ENCODE data around the gene SPPL3.

SPPL3 gene

DNA sequence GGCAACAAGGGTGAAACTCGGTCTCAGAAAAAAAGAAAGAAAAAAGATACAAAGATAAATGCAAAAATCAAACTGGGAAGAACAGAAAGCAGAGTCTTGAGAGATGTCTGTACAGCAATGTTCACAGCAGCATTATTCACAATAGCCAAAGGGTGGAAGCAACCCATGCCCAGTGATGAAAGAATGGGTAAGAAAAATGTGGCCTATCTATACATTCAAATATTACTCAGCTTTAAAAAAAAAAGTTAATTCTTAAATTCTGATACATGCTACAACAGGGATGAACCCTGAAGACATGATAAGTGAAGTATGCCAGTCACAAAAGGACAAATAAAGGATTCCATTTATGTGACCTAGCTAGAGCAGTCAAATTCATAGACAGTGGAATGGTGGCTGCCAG is 33.7 kb downstream of the SPPL3 start:
- DNase-seq = no peak

DNA sequence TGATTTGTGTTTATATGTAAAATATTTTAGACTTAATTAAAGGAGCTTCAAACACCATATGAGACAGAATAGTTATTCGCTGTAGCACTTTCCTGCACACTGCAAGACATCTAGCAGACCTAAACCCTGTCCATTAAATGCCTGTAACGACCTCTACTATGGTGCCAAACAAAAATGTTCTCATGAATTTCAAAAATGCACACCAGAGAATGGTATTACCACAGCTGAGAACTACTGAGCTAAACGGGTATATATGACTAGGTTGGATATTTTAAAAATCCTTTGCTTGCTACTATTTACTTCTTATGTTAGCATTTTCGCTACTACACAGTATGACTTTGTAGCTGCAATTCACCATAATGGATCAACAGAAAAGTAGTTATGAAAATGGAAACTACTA is 34.8 kb downstream of the SPPL3 start:
- no peak for DNase-seq

- no peak for DNase-seq
Measured at GRCh38 chr12:120866108-120866507, 38.0 kb downstream of the SPPL3 start.

GRCh38 chr12:120865098-120865497 is 39.1 kb downstream of the SPPL3 start:
- DNase-seq = no peak

- no peak for DNase-seq
Measured at GRCh38 chr12:120862664-120863063, 41.5 kb downstream of the SPPL3 start.

DNA sequence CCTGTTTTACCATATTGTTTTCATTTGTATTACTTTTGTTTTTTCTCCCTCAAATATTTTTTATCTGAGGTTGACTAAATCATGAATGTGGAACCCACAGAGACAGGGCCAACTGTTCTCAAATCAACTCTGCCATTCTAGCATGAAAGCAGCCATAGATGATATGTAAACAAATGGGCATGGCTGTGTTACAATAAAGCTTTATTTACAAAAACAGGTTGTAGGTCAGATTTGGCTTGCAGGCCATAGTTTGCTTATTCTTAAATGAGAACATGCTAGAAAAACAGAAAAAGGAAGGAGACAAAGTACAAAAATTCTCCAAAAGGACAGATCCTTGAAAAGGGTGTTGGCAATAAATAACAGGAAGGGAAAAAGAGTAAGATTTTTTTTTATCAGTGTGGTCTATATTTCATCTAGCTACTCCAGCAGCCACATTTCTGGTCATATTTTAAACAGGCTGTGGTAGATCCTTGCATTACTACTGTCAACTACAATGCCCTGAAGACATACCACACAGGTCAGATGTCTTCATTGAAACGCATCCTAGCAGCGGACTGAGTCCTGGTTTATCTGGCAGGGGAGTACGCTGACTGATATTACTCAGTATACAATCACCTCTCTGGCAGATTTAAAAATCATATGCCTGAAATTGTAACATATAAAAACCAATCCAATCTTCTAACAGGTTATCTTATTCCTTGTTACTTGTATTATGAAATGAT is 42.9 kb downstream of the SPPL3 start:
- no peak for DNase-seq

DNA sequence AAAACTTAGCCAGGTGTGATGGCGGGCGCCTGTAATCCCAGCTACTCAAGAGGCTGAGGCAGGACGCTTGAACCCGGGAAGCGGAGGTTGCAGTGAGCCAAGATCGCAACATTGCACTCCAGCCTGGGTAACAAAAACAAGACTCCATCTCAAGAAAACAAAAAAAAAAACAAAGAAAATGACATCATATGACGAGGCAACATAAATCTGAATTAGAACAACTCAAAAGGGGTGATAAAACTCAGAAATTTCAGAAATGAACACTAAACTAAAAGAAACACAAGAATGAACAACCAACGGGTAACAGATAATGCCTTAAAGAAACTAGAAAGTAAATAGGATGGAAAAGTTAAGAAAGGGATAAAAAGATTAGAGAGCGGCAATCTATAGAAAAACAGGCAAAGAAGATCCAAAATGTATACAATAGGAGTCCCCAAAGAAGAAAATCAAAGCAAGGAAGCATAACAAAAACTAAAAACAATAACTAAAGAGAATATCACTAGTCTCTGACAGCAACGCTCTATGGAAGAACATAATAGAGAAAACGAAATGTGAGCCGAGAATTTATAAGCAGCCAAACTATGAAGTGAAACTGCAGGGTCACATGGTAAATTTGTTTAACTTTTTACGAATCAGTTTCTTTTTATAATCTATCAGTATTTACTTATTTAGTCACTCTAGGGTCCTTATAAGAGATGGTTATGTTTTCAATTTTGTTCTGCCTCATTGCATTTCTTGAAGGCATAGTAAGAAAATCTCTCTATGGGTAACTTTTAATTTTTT is 45.7 kb downstream of the SPPL3 start:
- no peak for DNase-seq

GRCh38 chr12:120856980-120857379 is 47.2 kb downstream of the SPPL3 start:
- no peak for DNase-seq

DNA sequence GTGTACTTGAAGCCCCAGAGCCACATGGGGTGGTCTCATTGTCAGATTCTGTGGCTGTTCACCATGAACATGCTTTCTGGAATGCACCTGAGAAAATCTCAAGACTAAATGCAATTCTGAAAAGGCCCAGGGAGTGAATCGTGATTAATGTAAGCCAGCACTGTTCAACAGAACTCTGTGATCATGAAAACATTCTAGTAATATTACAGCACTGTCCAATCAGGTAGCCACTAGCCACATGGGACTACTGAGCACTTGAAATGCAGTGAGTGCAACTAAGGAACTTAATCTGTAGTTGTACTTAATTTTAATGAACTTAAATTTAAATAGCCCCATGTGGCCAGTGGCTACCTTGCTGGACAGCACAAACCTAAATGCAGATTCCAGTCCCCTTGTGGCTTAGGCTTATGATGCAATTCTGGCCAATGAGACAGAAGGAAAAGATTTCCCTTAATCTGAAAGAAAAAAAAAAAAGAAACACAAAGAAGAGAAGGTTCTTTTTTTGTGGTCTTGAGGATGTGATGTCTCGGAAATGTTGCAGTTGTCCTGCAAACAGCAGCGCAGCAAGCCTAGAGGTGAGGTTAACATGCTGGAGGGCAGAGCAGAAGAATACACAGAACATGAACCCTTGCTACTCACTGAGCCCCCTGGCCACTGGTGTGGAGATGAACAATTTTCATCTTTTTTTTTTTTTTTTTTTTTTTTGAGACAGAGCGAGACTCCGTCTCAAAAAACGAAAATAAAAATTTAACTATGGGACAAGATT is 48.2 kb downstream of the SPPL3 start:
- DNase-seq = no peak

DNA sequence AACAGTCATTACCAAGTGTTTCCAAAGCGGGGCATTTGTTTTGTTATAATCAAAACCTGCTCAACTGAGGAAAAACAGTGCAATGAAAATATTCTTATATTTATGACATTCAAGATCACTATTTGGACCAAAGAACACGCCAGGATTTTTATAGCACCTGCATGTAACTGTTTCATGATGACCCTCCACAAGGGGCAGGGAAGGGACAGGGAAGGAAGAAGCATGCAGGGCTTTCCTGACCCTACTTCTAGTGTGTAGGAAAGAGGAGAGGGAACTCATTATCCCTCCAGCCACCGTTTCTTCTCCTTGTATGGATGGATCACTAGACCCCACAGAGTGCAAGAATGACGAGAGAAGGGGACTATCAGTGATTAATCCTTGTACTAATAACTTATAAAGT is 49.4 kb downstream of the SPPL3 start:
- DNase-seq = no peak

DNA sequence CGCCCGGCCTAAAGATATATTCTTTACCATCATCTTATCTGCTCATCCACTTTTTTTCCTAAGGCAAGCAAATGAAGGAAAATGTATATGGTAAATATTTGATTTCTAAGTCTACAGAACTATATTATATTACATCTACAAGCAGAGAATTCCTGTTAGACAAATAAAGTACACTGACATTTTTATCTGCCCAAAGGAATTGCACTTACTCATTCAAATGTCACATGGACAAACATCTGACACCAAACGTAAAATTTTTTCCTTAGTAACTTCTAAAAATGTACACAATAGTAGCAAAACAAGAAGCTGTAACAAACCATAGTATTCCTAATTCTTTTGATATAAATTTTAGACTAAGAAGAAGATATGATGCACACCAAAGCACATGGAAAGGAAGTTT is 51.0 kb downstream of the SPPL3 start:
- DNase-seq = no peak

- DNase-seq = no peak
Measured at GRCh38 chr12:120851944-120852343, 52.2 kb downstream of the SPPL3 start.

DNA sequence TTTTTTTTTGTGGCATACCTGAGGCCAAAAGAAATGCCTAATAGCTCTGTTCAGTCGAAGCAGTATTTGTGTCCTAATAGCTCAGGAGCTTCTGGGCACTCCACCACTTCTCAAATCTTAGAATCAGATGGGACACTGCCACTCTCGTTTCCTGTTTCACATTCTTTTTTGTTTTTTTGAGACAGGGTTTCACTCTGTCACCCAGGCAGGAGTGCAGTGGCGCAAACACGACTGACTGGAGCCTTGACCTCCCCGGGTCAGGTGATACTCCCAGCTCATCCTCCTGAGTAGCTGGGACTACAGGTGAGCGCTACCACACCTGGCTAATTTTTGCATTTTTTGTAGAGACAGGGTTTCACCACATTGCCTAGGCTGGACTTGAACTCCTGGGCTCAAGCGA is 52.7 kb downstream of the SPPL3 start:
- no peak for DNase-seq

- no peak for DNase-seq
Measured at GRCh38 chr12:120849765-120850164, 54.4 kb downstream of the SPPL3 start.

DNA sequence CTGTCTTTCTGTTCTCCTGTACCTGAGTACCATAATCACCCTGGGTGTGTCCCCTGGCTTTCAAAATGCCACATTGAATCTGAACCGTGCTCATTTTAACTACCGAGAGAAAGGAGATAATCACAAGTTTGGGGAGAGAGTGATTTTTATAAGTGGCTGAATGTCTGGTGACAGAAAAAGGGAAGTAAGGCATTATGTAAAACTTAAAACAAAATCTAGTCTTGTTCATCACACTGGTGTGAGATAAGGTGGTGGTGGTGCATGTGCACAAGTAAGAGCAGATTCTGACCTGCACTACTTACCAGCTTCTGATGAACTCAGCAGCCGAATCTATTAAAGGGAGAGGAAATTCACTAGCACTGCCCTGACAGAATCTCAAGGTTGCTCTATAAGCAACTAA is 56.3 kb downstream of the SPPL3 start:
- DNase-seq = no peak

GRCh38 chr12:120847392-120847791 is 56.8 kb downstream of the SPPL3 start:
- DNase-seq = no peak

GRCh38 chr12:120846721-120847120 is 57.4 kb downstream of the SPPL3 start:
- no peak for DNase-seq

DNA sequence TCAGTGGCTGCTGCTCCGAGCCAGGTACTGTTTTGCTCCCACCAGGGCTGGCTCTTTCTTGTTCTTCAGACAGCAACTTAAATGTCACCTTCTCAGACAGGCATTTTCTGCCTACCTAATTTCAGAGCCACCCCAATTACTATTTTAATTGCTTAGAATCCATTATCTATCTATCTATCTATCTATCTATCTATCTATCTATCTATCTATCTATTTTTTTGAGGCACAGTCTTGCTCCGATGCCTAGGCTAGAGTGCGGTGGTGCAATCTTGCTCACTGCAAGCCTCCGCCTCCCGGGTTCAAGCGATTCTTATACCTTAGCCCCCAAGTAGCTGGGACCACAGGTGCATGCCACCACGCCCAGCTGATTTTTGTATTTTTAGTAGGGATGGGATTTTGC is 58.5 kb downstream of the SPPL3 start:
- DNase-seq = no peak

GRCh38 chr12:120844768-120845449 is 59.2 kb downstream of the SPPL3 start:
- DNase-seq = no peak

- no peak for DNase-seq
Measured at GRCh38 chr12:120844297-120844696, 59.9 kb downstream of the SPPL3 start.

GRCh38 chr12:120843472-120843871 is 60.7 kb downstream of the SPPL3 start:
- no peak for DNase-seq

- no peak for DNase-seq
Measured at GRCh38 chr12:120842595-120842994, 61.6 kb downstream of the SPPL3 start.

DNA sequence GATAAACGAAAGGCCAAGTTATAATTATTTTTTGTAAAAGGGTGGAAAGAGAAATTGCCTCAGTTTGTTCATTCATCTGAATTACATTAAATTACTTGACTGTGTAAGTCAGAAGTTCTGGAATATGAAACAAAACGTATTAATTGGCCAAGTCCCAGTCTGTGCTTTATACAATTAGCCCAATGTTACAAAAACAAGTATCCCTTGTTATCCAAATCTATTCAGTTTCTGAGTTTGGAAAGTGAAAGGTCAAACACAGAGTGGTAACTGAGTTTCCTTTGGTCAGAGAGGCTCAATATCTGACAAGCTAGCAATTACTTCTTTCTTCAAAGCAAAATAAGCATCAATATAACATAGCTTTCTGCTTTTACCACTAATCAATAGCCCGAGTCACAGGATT is 62.6 kb downstream of the SPPL3 start:
- DNase-seq = no peak
